B cell (primary cell): Measurements from ENCODE around the gene SUOX. TPM values are rescaled to one million over a fixed set of nuclear protein-coding genes. Genes with fewer than 3 reads are reported as not detected.
A peak's percentile ranks its signal among the peaks of the same experiment; 100 is the strongest.

Experiments
- ATAC-seq: fragments of 200-7000 bp; cut with Tn5 transposase; one replicate; pipeline ENCODE4 v1.10.0; 2021; ENCODE audit warnings: low read depth, mild to moderate bottlenecking, moderate number of reproducible peaks, moderate library complexity
- CTCF ChIA-PET: fragments of 350-600 bp; sonication (Branson Sonifier 250); formaldehyde crosslinking; loops from one replicate; lab custom pipeline; 2021; ENCODE audit warnings: antibody characterized with exemption, inconsistent platforms; lab: Charles Lee
- POLR2A ChIA-PET: fragments of 350-600 bp; sonication (Branson Sonifier 250); formaldehyde crosslinking; loops from one replicate; lab custom pipeline; 2021; ENCODE audit warnings: antibody characterized with exemption; lab: Charles Lee
- DNase-seq: peaks from one replicate; pipeline ENCODE4 v3.0.0; 2013
- H2AFZ ChIP-seq: 2 replicates; pipeline ENCODE4 v1.6.1; 2012; ENCODE audit warnings: mild to moderate bottlenecking, low read depth, low read length; ENCODE audit not compliant: insufficient read depth, poor library complexity, severe bottlenecking
- H3K27ac ChIP-seq, 2 donors: 1 replicate in 1 of 2; 2 replicates in 1 of 2; pipeline ENCODE4 v1.5.1; 2012 to 2013; ENCODE audit warnings: low read length in 2 of 2, mild to moderate bottlenecking in 2 of 2, moderate library complexity in 1 of 2
- H3K27me3 ChIP-seq, 4 experiments: fragments of 200-600 bp in 1 of 4; sonication (generic) in 1 of 4; replicated peaks in 1 of 4; 1 replicate in 2 of 4; 2 replicates in 2 of 4; pipeline versions ENCODE4 v1.6.1 to v1.7.0; 2013 to 2016; ENCODE audit warnings: low read length in 3 of 4, mild to moderate bottlenecking in 2 of 4, mixed read lengths in 1 of 4, moderate library complexity in 1 of 4; ENCODE audit not compliant: insufficient read depth in 4 of 4, control insufficient read depth in 3 of 4; ENCODE audit errors: control extremely low read depth in 1 of 4
- H3K36me3 ChIP-seq, 2 experiments: replicated peaks in 1 of 2; 1 replicate in 1 of 2; 2 replicates in 1 of 2; pipeline versions ENCODE4 v1.6.1 to v1.7.1; 2013; ENCODE audit warnings: low read length in 1 of 2; ENCODE audit not compliant: insufficient read depth in 2 of 2, control insufficient read depth in 1 of 2; ENCODE audit errors: control extremely low read depth in 1 of 2, extremely low read depth in 1 of 2
- H3K4me1 ChIP-seq, 2 donors: fragments of 200-600 bp in 1 of 2; sonication (generic) in 1 of 2; 1 replicate in 1 of 2; 2 replicates in 1 of 2; pipeline versions ENCODE4 v1.5.1 to v1.6.1; 2013 to 2017; ENCODE audit warnings: low read length in 2 of 2; ENCODE audit not compliant: control insufficient read depth in 2 of 2, insufficient read depth in 2 of 2
- H3K4me2 ChIP-seq: replicated peaks from 2 replicates; pipeline ENCODE3; 2012; ENCODE audit warnings: mild to moderate bottlenecking, low read depth, low read length; ENCODE audit not compliant: poor library complexity, severe bottlenecking
- H3K4me3 ChIP-seq, 5 experiments: fragments of 200-600 bp in 1 of 5; sonication (generic) in 1 of 5; 1 replicate in 3 of 5; 2 replicates in 2 of 5; pipeline versions ENCODE4 v1.5.1 to v1.7.0; 2011 to 2016; ENCODE audit warnings: low read length in 4 of 5, mild to moderate bottlenecking in 4 of 5, low read depth in 2 of 5, control low read depth in 1 of 5, moderate library complexity in 1 of 5; ENCODE audit not compliant: insufficient read depth in 1 of 5; ENCODE audit errors: control extremely low read depth in 1 of 5, extremely low read depth in 1 of 5
- H3K79me2 ChIP-seq: fragments of 200-600 bp; sonication (generic); one replicate; pipeline ENCODE4 v1.6.0; 2016; ENCODE audit warnings: low read length; ENCODE audit not compliant: control insufficient read depth, insufficient read depth
- H3K9ac ChIP-seq: fragments of 200-600 bp; sonication (generic); 2 replicates; pipeline ENCODE4 v1.6.1; 2017; ENCODE audit warnings: mild to moderate bottlenecking, low read length, moderate library complexity
- H3K9me3 ChIP-seq, 3 donors: one replicate each; pipeline versions ENCODE4 v1.6.1 to v1.7.1; 2013; ENCODE audit warnings: low read length in 2 of 3; ENCODE audit not compliant: control insufficient read depth in 2 of 3, insufficient read depth in 1 of 3; ENCODE audit errors: control extremely low read depth in 1 of 3
- H4K20me1 ChIP-seq: 2 replicates; pipeline ENCODE4 v1.6.0; 2012; ENCODE audit warnings: mild to moderate bottlenecking, low read length; ENCODE audit not compliant: insufficient read depth, control insufficient read depth, poor library complexity, severe bottlenecking
- H3K27ac Mint-ChIP-seq: one replicate; pipeline ENCODE4 v1.8.0; 2021; ENCODE audit warnings: mixed read lengths
- H3K27me3 Mint-ChIP-seq: one replicate; pipeline ENCODE4 v1.8.0; 2021; ENCODE audit warnings: mixed read lengths
- H3K4me1 Mint-ChIP-seq: one replicate; pipeline ENCODE4 v1.8.0; 2021; ENCODE audit warnings: mixed read lengths
- H3K4me3 Mint-ChIP-seq: one replicate; pipeline ENCODE4 v1.8.0; 2021; ENCODE audit warnings: mixed read lengths
- H3K9me3 Mint-ChIP-seq: one replicate; pipeline ENCODE4 v1.8.0; 2022; ENCODE audit warnings: mixed read lengths; ENCODE audit not compliant: insufficient read depth
- CTCF ChIP-seq: fragments of 200-600 bp; IDR thresholded peaks from one replicate; pipeline ENCODE4 v1.8.0; 2022; ENCODE audit warnings: antibody characterized with exemption, mild to moderate bottlenecking
- EZH2 ChIP-seq: IDR thresholded peaks from 2 replicates; pipeline ENCODE4 v1.6.1; 2012; ENCODE audit warnings: borderline replicate concordance, low read depth, mild to moderate bottlenecking, moderate library complexity, low read length; ENCODE audit not compliant: insufficient read depth, poor library complexity, severe bottlenecking
- WGBS: methylation state at CpG from one replicate; pipeline ENCODE4 v1.1.5; 2013; ENCODE audit warnings: missing lambda C conversion rate; ENCODE audit not compliant: insufficient coverage; 5-methylcytosine and 5-hydroxymethylcytosine counted together
- intact Hi-C: fragments of 100-400 bp; cut with micrococcal nuclease; formaldehyde crosslinking; loops from one replicate; pipeline ENCODE4 v1.10.0; 2022
- polyA plus RNA-seq: library from polyadenylated mRNA; depleted of rRNA; stranded (reverse); fragments of >200 nt; gene quantifications from 2 replicates; pipeline ENCODE4 v1.2.3, GENCODE V29; 2012
- total RNA-seq, 2 donors: library from RNA; stranded (reverse); fragments of 120-200 nt in 1 of 2; gene quantifications; 1 replicate in 1 of 2; 2 replicates in 1 of 2; pipeline versions ENCODE4 v1.2.3 to v1.2.4, GENCODE V29; 2013 to 2022

SUOX gene
- total and polyA plus RNA-seq, 2 donors (not counting 1 experiment from before 2014, with no cell fraction given): 3.1 to 7.5 TPM

GRCh38 chr12:56042843-56043242, 45.8 kb downstream of the SUOX start:
- peak overlapping the region; percentile 82 to 90 for H3K27ac ChIP-seq
- peaks cover 23 to 26% of the 10 kb centered on the region in 2 donors for H3K4me1 ChIP-seq
- no peaks in the 10 kb centered on the region for H3K9me3 Mint-ChIP-seq
- H3K9me3 ChIP-seq: no peaks in the 10 kb centered on the region
- CTCF ChIA-PET: no interaction called here
- peaks cover 7 to 25% of the 10 kb centered on the region in 2 experiments for H3K36me3 ChIP-seq
- no peak for DNase-seq
- no peaks in the 10 kb centered on the region for H3K27me3 ChIP-seq
- H3K79me2 ChIP-seq: peaks cover 35% of the 10 kb centered on the region
- H3K9ac ChIP-seq: peak overlapping the region; percentile 90
- H3K4me3 Mint-ChIP-seq: peak overlapping the region; percentile 98
- peak overlapping the region; percentile 97 for H3K27ac Mint-ChIP-seq
- H3K4me3 ChIP-seq: peak overlapping the region; percentile 70 to 99 (median 91)
- 39% methylated on average over 8 of the region's 9 CpGs for WGBS
- ATAC-seq: no peak
- H3K4me2 ChIP-seq: peak overlapping the region; percentile 80
- intact Hi-C loops: loop anchor here (1.0 to 10.0 kb wide), 4 partner anchors 70 to 644 kb away; partner anchors contain the start of genes PTGES3, SMARCC2 and ZC3H10
- POLR2A ChIA-PET: no interaction called here
- H2AFZ ChIP-seq: no peak overlapping the region
- H3K4me1 Mint-ChIP-seq: peaks cover 27% of the 10 kb centered on the region
- TF ChIP-seq EZH2: no peak
- TF ChIP-seq CTCF: no peak
- H3K27me3 Mint-ChIP-seq: no peaks in the 10 kb centered on the region
- H4K20me1 ChIP-seq: peaks cover 16% of the 10 kb centered on the region

- peaks cover 35% of the 10 kb centered on the region for H3K79me2 ChIP-seq
- ATAC-seq: no peak
- Mint-ChIP-seq H3K4me3 (no peak overlapping the region), H3K9me3 (no peaks in the 10 kb centered on the region), H3K27me3 (no peaks in the 10 kb centered on the region), H3K4me1 (peaks cover 22% of the 10 kb centered on the region), H3K27ac (peak overlapping the region; percentile 61)
- peak overlapping the region; percentile 14 to 28 for H3K27ac ChIP-seq
- 92% methylated on average over 7 of the region's 9 CpGs for WGBS
- intact Hi-C loops: loop anchor here (10.0 kb wide), 1 partner anchor 139 kb away; the partner anchor contains the start of gene SMARCC2
- H3K27me3 ChIP-seq: no peaks in the 10 kb centered on the region
- H3K9ac ChIP-seq: no peak overlapping the region
- no peak for DNase-seq
- TF ChIP-seq EZH2 (no peak), CTCF (no peak)
- H2AFZ ChIP-seq: no peak overlapping the region
- H3K4me3 ChIP-seq: no peak overlapping the region
- H4K20me1 ChIP-seq: peaks cover 16% of the 10 kb centered on the region
- CTCF ChIA-PET: interaction anchor here (0.8 to 2.6 kb wide), 10 partner anchors 39 to 246 kb away, joined by 3 to 15 read pairs (median 4); partner anchors contain the start of genes PA2G4, SMARCC2 and SUOX
- POLR2A ChIA-PET: interaction anchor here (0.8 to 2.1 kb wide), 5 partner anchors 9 to 679 kb away, joined by 3 to 4 read pairs (median 3); partner anchors contain the start of genes PA2G4 and ZC3H10
- no peak overlapping the region for H3K4me2 ChIP-seq
- H3K9me3 ChIP-seq: no peaks in the 10 kb centered on the region
- H3K36me3 ChIP-seq: peaks cover 7 to 25% of the 10 kb centered on the region in 2 experiments
- peaks cover 18 to 22% of the 10 kb centered on the region in 2 donors for H3K4me1 ChIP-seq
Observed at GRCh38 chr12:56046027-56046780, 49.1 kb downstream of the SUOX start.
